ENCODE data around the gene SMTNL2. TPM values are rescaled to one million over a fixed set of nuclear protein-coding genes. Genes with fewer than 3 reads are reported as not detected.

Gene SMTNL2
- total RNA-seq, 1 donor, result not detected

GRCh38 chr17:4596636-4597380, 12.5 kb downstream of the SMTNL2 start:
- no peak overlapping the region for H3K4me3 ChIP-seq (ENCODE audit: low read depth, low read length)
- DNase-seq (ENCODE audit: low read depth), result no peak
- TF ChIP-seq, protein P1, sequence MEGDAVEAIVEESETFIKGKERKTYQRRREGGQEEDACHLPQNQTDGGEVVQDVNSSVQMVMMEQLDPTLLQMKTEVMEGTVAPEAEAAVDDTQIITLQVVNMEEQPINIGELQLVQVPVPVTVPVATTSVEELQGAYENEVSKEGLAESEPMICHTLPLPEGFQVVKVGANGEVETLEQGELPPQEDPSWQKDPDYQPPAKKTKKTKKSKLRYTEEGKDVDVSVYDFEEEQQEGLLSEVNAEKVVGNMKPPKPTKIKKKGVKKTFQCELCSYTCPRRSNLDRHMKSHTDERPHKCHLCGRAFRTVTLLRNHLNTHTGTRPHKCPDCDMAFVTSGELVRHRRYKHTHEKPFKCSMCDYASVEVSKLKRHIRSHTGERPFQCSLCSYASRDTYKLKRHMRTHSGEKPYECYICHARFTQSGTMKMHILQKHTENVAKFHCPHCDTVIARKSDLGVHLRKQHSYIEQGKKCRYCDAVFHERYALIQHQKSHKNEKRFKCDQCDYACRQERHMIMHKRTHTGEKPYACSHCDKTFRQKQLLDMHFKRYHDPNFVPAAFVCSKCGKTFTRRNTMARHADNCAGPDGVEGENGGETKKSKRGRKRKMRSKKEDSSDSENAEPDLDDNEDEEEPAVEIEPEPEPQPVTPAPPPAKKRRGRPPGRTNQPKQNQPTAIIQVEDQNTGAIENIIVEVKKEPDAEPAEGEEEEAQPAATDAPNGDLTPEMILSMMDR (IDR thresholded peaks at IDR 0.05; ENCODE audit: insufficient read depth, low read depth, low read length), result no peak

DNA sequence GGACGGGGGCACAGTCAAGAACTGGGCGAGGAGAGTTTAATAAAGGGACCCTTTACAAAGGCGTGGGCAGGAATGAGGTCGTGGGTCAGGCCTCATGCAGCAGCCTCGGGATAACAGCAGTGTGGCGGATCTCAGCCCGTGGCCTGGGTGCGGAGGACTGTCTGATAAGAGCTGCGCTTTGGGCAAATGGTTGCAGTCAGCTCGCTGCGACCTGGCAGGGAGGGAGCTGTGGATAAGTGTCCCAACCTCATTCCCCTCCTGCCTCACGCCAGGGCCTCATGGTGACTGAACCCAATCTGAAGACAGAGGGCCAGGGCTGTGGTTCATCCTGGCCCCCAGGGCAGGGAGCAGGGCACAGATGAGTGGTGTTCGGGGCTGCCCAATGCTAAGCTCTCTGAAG, 13.6 kb downstream of the SMTNL2 start:
- H3K4me3 ChIP-seq (ENCODE audit: low read depth, low read length), result no peak overlapping the region
- TF ChIP-seq, protein P1 (IDR thresholded peaks at IDR 0.05; ENCODE audit: insufficient read depth, low read depth, low read length), result no peak
- DNase-seq (ENCODE audit: low read depth), result no peak

DNA sequence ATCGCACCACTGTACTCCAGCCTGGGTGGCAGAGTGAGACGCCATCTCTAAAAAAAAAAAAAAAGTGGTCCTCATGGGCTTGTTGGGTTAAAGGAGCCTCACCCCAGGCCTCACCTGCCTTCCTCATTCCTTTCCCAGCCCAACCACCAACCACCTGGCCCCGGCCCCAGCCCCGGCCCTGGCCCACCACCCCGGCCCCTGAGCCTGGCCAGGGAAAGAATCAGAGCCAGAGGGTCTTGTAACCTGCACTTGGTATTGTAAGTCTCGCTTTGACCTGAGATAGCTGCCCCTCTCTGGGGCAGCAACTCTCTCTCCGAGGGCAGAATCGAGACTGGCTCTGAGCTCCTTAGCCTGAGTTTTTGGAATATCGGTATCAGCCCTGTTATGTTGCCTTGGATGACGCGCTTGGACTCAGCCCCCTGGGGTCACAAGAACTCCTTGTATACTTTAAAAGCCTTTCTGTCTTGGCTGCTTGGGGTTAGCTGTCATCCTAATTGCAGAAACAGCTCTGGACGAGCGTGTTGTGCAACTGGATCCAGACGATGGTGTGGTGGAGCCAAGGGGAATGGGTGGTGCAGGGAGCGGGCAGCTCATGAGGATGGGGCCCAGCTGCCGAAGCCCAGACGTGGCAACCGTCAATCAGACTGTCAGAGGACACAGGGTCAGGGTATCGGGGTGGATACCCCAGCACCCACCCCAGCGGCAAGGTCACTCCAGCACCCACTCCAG, 14.6 kb downstream of the SMTNL2 start:
- peak; percentile 87 for DNase-seq (ENCODE audit: low read depth)
- TF ChIP-seq, protein P1 (IDR thresholded peaks at IDR 0.05; ENCODE audit: insufficient read depth, low read depth, low read length), result no peak
- no peak overlapping the region for H3K4me3 ChIP-seq (ENCODE audit: low read depth, low read length)

GRCh38 chr17:4599505-4600281, 15.4 kb downstream of the SMTNL2 start:
- peak; percentile 83 for DNase-seq (ENCODE audit: low read depth)
- no peak overlapping the region for H3K4me3 ChIP-seq (ENCODE audit: low read depth, low read length)
- TF ChIP-seq, protein P1 (IDR thresholded peaks at IDR 0.05; ENCODE audit: insufficient read depth, low read depth, low read length), result no peak

- DNase-seq (ENCODE audit: low read depth), result no peak
- TF ChIP-seq, protein P1 (IDR thresholded peaks at IDR 0.05; ENCODE audit: insufficient read depth, low read depth, low read length), result no peak
These were observed 16.2 kb downstream of the SMTNL2 start for GRCh38 chr17:4600563-4600962.

DNA sequence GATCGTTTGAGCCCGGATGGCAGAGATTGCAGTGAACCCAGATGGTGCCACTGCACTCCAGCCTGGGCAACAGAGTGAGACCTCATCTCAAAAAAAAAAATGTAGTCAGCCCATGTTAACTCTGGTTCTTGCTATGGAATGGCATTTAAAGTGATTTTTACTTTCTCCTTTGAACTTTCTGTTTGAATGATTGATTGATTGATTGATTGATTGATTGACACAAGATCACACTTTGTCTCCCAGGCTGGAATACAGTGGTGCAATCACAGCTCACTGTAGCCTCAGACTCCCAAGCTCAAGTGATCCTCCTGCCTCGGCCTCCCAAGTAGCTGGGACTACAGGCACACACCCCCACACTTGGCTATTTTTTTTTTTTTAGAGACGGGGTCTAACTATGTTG, 17.0 kb downstream of the SMTNL2 start:
- DNase-seq (ENCODE audit: low read depth), result no peak

More at GRCh38 chr17:4600563-4600962, 16.2 kb downstream of the SMTNL2 start:
- H3K4me3 ChIP-seq (ENCODE audit: low read depth, low read length), result no peak overlapping the region

More for the DNA sequence above, 17.0 kb downstream of the SMTNL2 start:
- TF ChIP-seq, protein P1 (IDR thresholded peaks at IDR 0.05; ENCODE audit: insufficient read depth, low read depth, low read length), result no peak
- H3K4me3 ChIP-seq (ENCODE audit: low read depth, low read length), result no peak overlapping the region
